Duodenal mucosa (tissue), 2 donors: ENCODE measurements around the gene ZDHHC14.

Experiments
- H3K27ac ChIP-seq: one replicate; pipeline ENCODE4 v1.7.0; 2013; ENCODE audit warnings: low read depth, low read length
- H3K27me3 ChIP-seq, 2 donors: one replicate each; pipeline ENCODE4 v1.7.0; 2013; ENCODE audit warnings: low read length in 2 of 2, control low read depth in 1 of 2; ENCODE audit not compliant: insufficient read depth in 2 of 2, control insufficient read depth in 1 of 2
- H3K36me3 ChIP-seq, 2 donors: one replicate each; pipeline ENCODE4 v1.7.0; 2013; ENCODE audit warnings: low read length in 2 of 2, control low read depth in 1 of 2; ENCODE audit not compliant: insufficient read depth in 2 of 2, control insufficient read depth in 1 of 2
- H3K4me1 ChIP-seq, 2 donors: one replicate each; pipeline ENCODE4 v1.7.0; 2013; ENCODE audit warnings: low read length in 2 of 2, control low read depth in 1 of 2; ENCODE audit not compliant: insufficient read depth in 2 of 2, control insufficient read depth in 1 of 2
- H3K4me3 ChIP-seq, 2 donors: one replicate each; pipeline ENCODE4 v1.7.0; 2013; ENCODE audit warnings: low read length in 2 of 2, low read depth in 1 of 2
- H3K9ac ChIP-seq, 2 donors: one replicate each; pipeline ENCODE4 v1.7.0; 2013; ENCODE audit warnings: low read length in 2 of 2, low read depth in 1 of 2
- H3K9me3 ChIP-seq, 2 donors: one replicate each; pipeline ENCODE4 v1.7.0; 2013; ENCODE audit warnings: low read length in 2 of 2, control low read depth in 1 of 2; ENCODE audit not compliant: control insufficient read depth in 1 of 2

Gene ZDHHC14

GRCh38 chr6:157493576-157493975 is 112.6 kb downstream of the ZDHHC14 start:
- H3K9me3 ChIP-seq = no peaks in the 10 kb centered on the region
- no peaks in the 10 kb centered on the region for H3K27me3 ChIP-seq
- H3K4me3 ChIP-seq = no peak overlapping the region
- H3K27ac ChIP-seq = no peak overlapping the region
- H3K36me3 ChIP-seq = no peaks in the 10 kb centered on the region
- H3K9ac ChIP-seq = no peak overlapping the region
- H3K4me1 ChIP-seq = peaks cover 0 to 8% of the 10 kb centered on the region in 2 donors

- Histone ChIP-seq H3K4me3 (no peak overlapping the region), H3K9ac (no peak overlapping the region), H3K27ac (no peak overlapping the region), H3K4me1 (peaks cover 0 to 8% of the 10 kb centered on the region in 2 donors), H3K27me3 (no peaks in the 10 kb centered on the region), H3K36me3 (no peaks in the 10 kb centered on the region), H3K9me3 (no peaks in the 10 kb centered on the region)
Observed at GRCh38 chr6:157494132-157494710, 113.2 kb downstream of the ZDHHC14 start.

GRCh38 chr6:157496534-157497095 is 115.6 kb downstream of the ZDHHC14 start:
- peaks cover 0 to 8% of the 10 kb centered on the region in 2 donors for H3K4me1 ChIP-seq
- H3K9ac ChIP-seq = no peak overlapping the region
- H3K9me3 ChIP-seq = no peaks in the 10 kb centered on the region
- no peaks in the 10 kb centered on the region for H3K36me3 ChIP-seq
- no peaks in the 10 kb centered on the region for H3K27me3 ChIP-seq
- no peak overlapping the region for H3K27ac ChIP-seq
- H3K4me3 ChIP-seq = no peak overlapping the region

GRCh38 chr6:157497579-157497978 is 116.6 kb downstream of the ZDHHC14 start:
- Histone ChIP-seq H3K27me3 (no peaks in the 10 kb centered on the region), H3K36me3 (no peaks in the 10 kb centered on the region), H3K9me3 (no peaks in the 10 kb centered on the region), H3K27ac (no peak overlapping the region), H3K4me3 (no peak overlapping the region), H3K4me1 (peaks cover 0 to 8% of the 10 kb centered on the region in 2 donors), H3K9ac (no peak overlapping the region)

- H3K36me3 ChIP-seq = no peaks in the 10 kb centered on the region
- H3K4me1 ChIP-seq = peaks cover 0 to 8% of the 10 kb centered on the region in 2 donors
- H3K9me3 ChIP-seq = no peaks in the 10 kb centered on the region
- H3K27me3 ChIP-seq = no peaks in the 10 kb centered on the region
- no peak overlapping the region for H3K9ac ChIP-seq
- H3K27ac ChIP-seq = no peak overlapping the region
- H3K4me3 ChIP-seq = no peak overlapping the region
Observed at GRCh38 chr6:157498817-157499216, 117.8 kb downstream of the ZDHHC14 start.

- H3K27me3 ChIP-seq = no peaks in the 10 kb centered on the region
- no peaks in the 10 kb centered on the region for H3K36me3 ChIP-seq
- H3K9ac ChIP-seq = no peak overlapping the region
- no peaks in the 10 kb centered on the region for H3K4me1 ChIP-seq
- no peak overlapping the region for H3K27ac ChIP-seq
- H3K9me3 ChIP-seq = peaks cover 0 to 1% of the 10 kb centered on the region in 2 donors
- no peak overlapping the region for H3K4me3 ChIP-seq
Observed at GRCh38 chr6:157500022-157500421, 119.0 kb downstream of the ZDHHC14 start.

- Histone ChIP-seq H3K4me1 (no peaks in the 10 kb centered on the region), H3K27ac (no peak overlapping the region), H3K9me3 (peaks cover 15 to 16% of the 10 kb centered on the region in 2 donors), H3K36me3 (peaks cover 0 to 5% of the 10 kb centered on the region in 2 donors), H3K4me3 (no peak overlapping the region), H3K9ac (no peak overlapping the region), H3K27me3 (no peaks in the 10 kb centered on the region)
Observed at GRCh38 chr6:157503018-157503747, 122.2 kb downstream of the ZDHHC14 start.

- Histone ChIP-seq H3K4me3 (no peak overlapping the region), H3K4me1 (no peaks in the 10 kb centered on the region), H3K27ac (no peak overlapping the region), H3K27me3 (no peaks in the 10 kb centered on the region), H3K36me3 (peaks cover 0 to 5% of the 10 kb centered on the region in 2 donors), H3K9ac (no peak overlapping the region), H3K9me3 (peaks cover 15 to 16% of the 10 kb centered on the region in 2 donors)
Observed at GRCh38 chr6:157505912-157506491, 125.0 kb downstream of the ZDHHC14 start.

- Histone ChIP-seq H3K9me3 (peaks cover 9 to 13% of the 10 kb centered on the region in 2 donors), H3K4me1 (no peaks in the 10 kb centered on the region), H3K27me3 (no peaks in the 10 kb centered on the region), H3K36me3 (peaks cover 2 to 5% of the 10 kb centered on the region in 2 donors), H3K9ac (no peak overlapping the region), H3K4me3 (no peak overlapping the region), H3K27ac (no peak overlapping the region)
Observed at GRCh38 chr6:157510323-157511188, 129.6 kb downstream of the ZDHHC14 start.
